Keratinocyte (primary cell): Measurements from ENCODE around the gene SMIM36. TPM values are rescaled to one million over a fixed set of nuclear protein-coding genes. Genes with fewer than 3 reads are reported as not detected.

Experiments
- DNase-seq: peaks from one replicate; pipeline ENCODE4 v3.0.0-alpha.2; 2011; ENCODE audit warnings: low read depth, missing footprints, low spot score
- FAIRE-seq: peaks from 2 replicates; lab custom pipeline; 2011; peaks lifted over from hg19 to GRCh38; lab: Jason Lieb, UNC
- H2AFZ ChIP-seq: 2 replicates; pipeline ENCODE4 v1.6.0; 2012; ENCODE audit warnings: low read length, control low read depth, inconsistent platforms; ENCODE audit not compliant: control insufficient read depth
- H3K27ac ChIP-seq: 2 replicates; pipeline ENCODE4 v1.5.1; 2011; ENCODE audit warnings: low read length; ENCODE audit not compliant: control insufficient read depth, insufficient read depth
- H3K27me3 ChIP-seq: 3 replicates; pipeline ENCODE4 v1.6.0; 2011; ENCODE audit warnings: low read length; ENCODE audit not compliant: control insufficient read depth, insufficient read depth; ENCODE audit errors: extremely low read depth
- H3K36me3 ChIP-seq, 2 experiments: 2 replicates in 1 of 2; 3 replicates in 1 of 2; pipeline ENCODE4 v1.5.1; 2011; ENCODE audit warnings: low read length in 2 of 2, mild to moderate bottlenecking in 1 of 2; ENCODE audit not compliant: control insufficient read depth in 2 of 2, insufficient read depth in 2 of 2; ENCODE audit errors: extremely low read depth in 1 of 2
- H3K4me1 ChIP-seq: 3 replicates; pipeline ENCODE4 v1.5.1; 2011; ENCODE audit warnings: low read length; ENCODE audit not compliant: control insufficient read depth, insufficient read depth; ENCODE audit errors: extremely low read depth
- H3K4me2 ChIP-seq: 3 replicates; pipeline ENCODE4 v1.6.0; 2011; ENCODE audit warnings: low read depth, low read length; ENCODE audit not compliant: control insufficient read depth, insufficient read depth; ENCODE audit errors: extremely low read depth
- H3K4me3 ChIP-seq, 3 experiments: fragments of 200-600 bp in 1 of 3; sonication (generic) in 1 of 3; 2 replicates in 2 of 3; 3 replicates in 1 of 3; pipeline ENCODE4 v1.5.1; 2011 to 2016; ENCODE audit warnings: low read length in 3 of 3, mild to moderate bottlenecking in 3 of 3, control low read depth in 2 of 3, inconsistent platforms in 1 of 3, low read depth in 1 of 3, mixed read lengths in 1 of 3, mixed run types in 1 of 3, moderate library complexity in 1 of 3; ENCODE audit not compliant: control insufficient read depth in 2 of 3, insufficient read depth in 2 of 3; ENCODE audit errors: extremely low read depth in 1 of 3
- H3K79me2 ChIP-seq: 2 replicates; pipeline ENCODE4 v1.6.0; 2012; ENCODE audit warnings: low read length; ENCODE audit not compliant: control insufficient read depth, insufficient read depth
- H3K9ac ChIP-seq: 3 replicates; pipeline ENCODE4 v1.6.0; 2011; ENCODE audit warnings: low read length; ENCODE audit not compliant: control insufficient read depth, insufficient read depth; ENCODE audit errors: extremely low read depth
- H3K9me1 ChIP-seq: 3 replicates; pipeline ENCODE4 v1.6.0; 2011; ENCODE audit warnings: low read length; ENCODE audit not compliant: control insufficient read depth, insufficient read depth; ENCODE audit errors: extremely low read depth
- H3K9me3 ChIP-seq: 2 replicates; pipeline ENCODE4 v1.5.1; 2012; ENCODE audit warnings: low read depth, low read length; ENCODE audit not compliant: control insufficient read depth
- H4K20me1 ChIP-seq: 3 replicates; pipeline ENCODE4 v1.6.0; 2011; ENCODE audit warnings: low read length; ENCODE audit not compliant: control insufficient read depth, insufficient read depth; ENCODE audit errors: extremely low read depth
- CTCF ChIP-seq, 3 experiments: IDR thresholded peaks in 1 of 3; conservative IDR thresholded peaks in 1 of 3; optimal IDR thresholded peaks in 1 of 3; 2 replicates in 2 of 3; 3 replicates in 1 of 3; pipeline versions ENCODE3 to v1.5.1; 2011; ENCODE audit warnings: low read length in 3 of 3, mild to moderate bottlenecking in 3 of 3, moderate library complexity in 2 of 3, control low read depth in 1 of 3, inconsistent platforms in 1 of 3; ENCODE audit not compliant: insufficient read depth in 2 of 3; ENCODE audit errors: extremely low read depth in 1 of 3
- EZH2 ChIP-seq: IDR thresholded peaks from one replicate; pipeline ENCODE4 v1.6.1; 2012; ENCODE audit warnings: inconsistent platforms, mild to moderate bottlenecking, low read length, moderate library complexity
- dilution Hi-C: fragments of 300-500 bp; cut with MboI; formaldehyde crosslinking; loops from one replicate; pipeline ENCODE4 v1.7.0; 2020; ENCODE audit warnings: low sequenced_read_pairs; ENCODE audit not compliant: extremely low pct_ligation_motif_present
- polyA plus RNA-seq, 5 experiments: library from polyadenylated mRNA; depleted of rRNA in 3 of 5; stranded (reverse) in 3 of 5; stranded (forward) in 1 of 5; unstranded in 1 of 5; fragments of >200 nt; gene quantifications; 1 replicate in 1 of 5; 2 replicates in 3 of 5; 3 replicates in 1 of 5; pipeline versions ENCODE4 v1.2.1 to v1.2.3, GENCODE V29; 2011 to 2012; ENCODE audit warnings: missing spikeins in 2 of 5, low read depth in 1 of 5, low replicate concordance in 1 of 5

The SMIM36 gene
- polyA plus RNA-seq, 1 donor (not counting 4 experiments of a cell fraction or from before 2014, with no cell fraction given): not detected

DNA sequence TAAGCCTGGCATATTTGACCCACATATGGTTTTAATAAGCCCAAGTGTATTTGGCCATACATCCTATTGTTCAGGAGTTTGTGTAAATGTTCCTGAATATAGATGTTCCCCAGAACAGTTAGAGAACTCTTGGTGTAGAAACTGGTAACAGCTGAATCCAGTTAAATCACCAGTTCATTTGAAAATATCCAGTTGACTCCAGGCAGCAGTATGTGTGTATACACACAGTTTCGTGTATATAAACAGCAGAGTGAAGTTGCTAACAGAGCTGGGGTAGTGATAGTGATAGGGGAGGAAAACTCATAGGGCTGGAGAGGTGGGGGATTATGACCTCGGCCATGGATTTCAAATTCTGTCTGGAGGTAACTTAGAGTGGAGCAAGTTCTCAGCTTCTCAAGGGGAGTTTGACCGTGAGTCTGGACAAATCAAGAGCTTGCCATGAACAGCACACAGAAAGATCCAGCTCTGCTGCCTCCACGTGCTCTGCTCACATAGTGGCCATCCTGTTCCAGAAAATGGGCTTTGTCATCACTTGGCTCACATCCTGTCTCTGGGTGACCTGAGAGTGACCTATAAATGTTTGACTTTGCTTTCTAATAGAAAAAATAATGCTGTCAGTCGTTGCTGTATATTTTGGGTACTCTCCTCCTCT, 59.0 kb downstream of the SMIM36 start:
- Histone ChIP-seq H3K9me1 (no peaks in the 10 kb centered on the region), H3K79me2 (no peaks in the 10 kb centered on the region), H3K4me3 (no peak overlapping the region), H3K4me1 (peaks cover 5% of the 10 kb centered on the region), H3K9me3 (no peaks in the 10 kb centered on the region), H3K36me3 (no peaks in the 10 kb centered on the region), H4K20me1 (no peaks in the 10 kb centered on the region), H2AFZ (no peak overlapping the region), H3K9ac (no peak overlapping the region), H3K4me2 (no peak overlapping the region), H3K27ac (no peak overlapping the region), H3K27me3 (no peaks in the 10 kb centered on the region)
- FAIRE-seq: no peak
- dilution Hi-C loops: no loop called here
- DNase-seq: no peak
- no peak for TF ChIP-seq CTCF (optimal IDR thresholded peaks at IDR 0.05 in 1 of 3, IDR thresholded peaks at IDR 0.05 in 1 of 3, conservative IDR thresholded peaks at IDR 0.05 in 1 of 3; ENCODE audit: extremely low read depth in 1 of 3, insufficient read depth in 2 of 3, low read length in 3 of 3)
- no peak for TF ChIP-seq EZH2

DNA sequence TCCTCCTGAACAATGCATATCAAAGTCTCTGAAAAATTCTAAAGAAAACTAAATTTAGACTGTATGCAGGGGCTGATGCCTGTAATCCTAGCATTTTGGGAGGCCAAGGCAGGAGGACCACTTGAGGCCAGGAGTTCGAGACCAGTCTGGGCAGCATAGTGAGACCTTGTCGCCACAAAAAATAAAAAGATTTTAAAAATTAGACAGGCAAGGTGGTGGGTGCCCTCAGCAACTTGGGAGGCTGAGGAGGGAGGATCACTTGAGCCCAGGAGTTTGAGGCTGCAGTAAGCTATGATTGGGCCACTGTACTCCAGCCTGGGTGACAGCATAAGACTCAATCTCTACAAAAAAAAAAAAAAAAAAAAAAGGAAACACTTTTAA, 59.5 kb downstream of the SMIM36 start:
- Histone ChIP-seq H3K9ac (no peak overlapping the region), H2AFZ (no peak overlapping the region), H3K36me3 (no peaks in the 10 kb centered on the region), H4K20me1 (no peaks in the 10 kb centered on the region), H3K4me1 (peaks cover 5% of the 10 kb centered on the region), H3K27me3 (no peaks in the 10 kb centered on the region), H3K9me3 (no peaks in the 10 kb centered on the region), H3K4me3 (no peak overlapping the region), H3K4me2 (no peak overlapping the region), H3K27ac (no peak overlapping the region), H3K9me1 (no peaks in the 10 kb centered on the region), H3K79me2 (no peaks in the 10 kb centered on the region)
- dilution Hi-C loops: no loop called here
- DNase-seq: no peak
- FAIRE-seq: no peak
- TF ChIP-seq EZH2: no peak
- no peak for TF ChIP-seq CTCF (optimal IDR thresholded peaks at IDR 0.05 in 1 of 3, IDR thresholded peaks at IDR 0.05 in 1 of 3, conservative IDR thresholded peaks at IDR 0.05 in 1 of 3; ENCODE audit: extremely low read depth in 1 of 3, insufficient read depth in 2 of 3, low read length in 3 of 3)
